Neural cell (in vitro differentiated cells): ENCODE data around the gene CNTNAP2. TPM values are rescaled to one million over a fixed set of nuclear protein-coding genes. Genes with fewer than 3 reads are reported as not detected.

Experiments
- H2AFZ ChIP-seq: fragments of 200-600, 300-800 bp; sonication (generic), shearing (Covaris generic); 2 replicates; pipeline ENCODE4 v1.6.0; 2014; ENCODE audit warnings: low read depth, mild to moderate bottlenecking, antibody characterized with exemption, low read length, moderate library complexity
- H3F3A ChIP-seq: fragments of 200-600 bp; shearing (Covaris generic); 2 replicates; pipeline ENCODE4 v1.6.1; 2016; ENCODE audit warnings: mild to moderate bottlenecking, moderate library complexity, mixed read lengths, antibody characterized with exemption, low read length; ENCODE audit not compliant: insufficient read depth, poor library complexity, severe bottlenecking
- H3K27ac ChIP-seq: fragments of 200-600, 300-800 bp; sonication (generic), shearing (Covaris generic); 2 replicates; pipeline ENCODE4 v1.5.1; 2014; ENCODE audit warnings: mild to moderate bottlenecking, low read length, moderate library complexity
- H3K27me3 ChIP-seq: fragments of 300-800, 200-600 bp; sonication (generic), shearing (Covaris generic); 2 replicates; pipeline ENCODE4 v1.6.0; 2014; ENCODE audit warnings: mild to moderate bottlenecking, low read depth, low read length, moderate library complexity; ENCODE audit not compliant: insufficient read depth
- H3K36me3 ChIP-seq: fragments of 300-800, 200-600 bp; sonication (generic), shearing (Covaris generic); 2 replicates; pipeline ENCODE4 v1.5.1; 2014; ENCODE audit warnings: mild to moderate bottlenecking, antibody characterized with exemption, low read length, moderate library complexity; ENCODE audit not compliant: insufficient read depth
- H3K4me2 ChIP-seq: fragments of 300-800, 200-600 bp; sonication (generic), shearing (Covaris generic); 2 replicates; pipeline ENCODE4 v1.6.0; 2014; ENCODE audit warnings: mild to moderate bottlenecking, low read length
- H3K4me3 ChIP-seq: fragments of 300-800, 200-600 bp; sonication (generic), shearing (Covaris generic); 2 replicates; pipeline ENCODE4 v1.5.1; 2014; ENCODE audit warnings: mild to moderate bottlenecking, low read length, moderate library complexity
- H3K79me2 ChIP-seq: fragments of 200-600 bp; shearing (Covaris generic); replicated peaks from 2 replicates; pipeline ENCODE4 v1.6.0; 2014; ENCODE audit warnings: mild to moderate bottlenecking, low read length, moderate library complexity; ENCODE audit not compliant: insufficient read depth
- H3K9ac ChIP-seq: fragments of 300-800, 200-600 bp; sonication (generic), shearing (Covaris generic); 2 replicates; pipeline ENCODE4 v1.6.1; 2016; ENCODE audit warnings: mild to moderate bottlenecking, low read length, mixed read lengths
- H3K9me2 ChIP-seq: fragments of 200-600 bp; shearing (Covaris generic); 2 replicates; pipeline ENCODE4 v1.6.1; 2016; ENCODE audit warnings: mild to moderate bottlenecking, low read length, mixed read lengths; ENCODE audit not compliant: insufficient read depth
- H3K9me3 ChIP-seq: fragments of 200-600, 300-800 bp; sonication (generic), shearing (Covaris generic); 2 replicates; pipeline ENCODE4 v1.6.1; 2016; ENCODE audit warnings: mild to moderate bottlenecking, mixed run types, low read length, moderate library complexity, mixed read lengths
- H4K20me1 ChIP-seq: fragments of 200-600 bp; shearing (Covaris generic); 2 replicates; pipeline ENCODE4 v1.6.1; 2016; ENCODE audit warnings: mild to moderate bottlenecking, mixed run types; ENCODE audit not compliant: insufficient read depth
- EP300 ChIP-seq: fragments of 450-650 bp; conservative IDR thresholded peaks from 2 replicates; pipeline ENCODE4 v1.6.1; 2014; ENCODE audit warnings: antibody characterized with exemption, mild to moderate bottlenecking, moderate library complexity; ENCODE audit not compliant: poor library complexity, severe bottlenecking
- EZH2 ChIP-seq: fragments of 200-600, 300-800 bp; shearing (Covaris generic), sonication (generic); IDR thresholded peaks from 2 replicates; pipeline ENCODE4 v1.6.1; 2014; ENCODE audit warnings: antibody characterized with exemption, low read length, borderline replicate concordance, mild to moderate bottlenecking; ENCODE audit not compliant: insufficient read depth, poor library complexity, severe bottlenecking
- MXI1 ChIP-seq: fragments of 450-650 bp; conservative IDR thresholded peaks from 2 replicates; pipeline ENCODE4 v1.6.1; 2014; ENCODE audit warnings: antibody characterized with exemption, mild to moderate bottlenecking; ENCODE audit not compliant: poor library complexity, severe bottlenecking
- POLR2AphosphoS5 ChIP-seq: IDR thresholded peaks from 2 replicates; pipeline ENCODE4 v1.6.1; 2012
- RAD21 ChIP-seq: fragments of 450-650 bp; conservative IDR thresholded peaks from 2 replicates; pipeline ENCODE4 v1.6.1; 2014; ENCODE audit warnings: antibody characterized with exemption, mild to moderate bottlenecking, moderate library complexity
- REST ChIP-seq: IDR thresholded peaks from 2 replicates; pipeline ENCODE4 v1.6.1; 2012; ENCODE audit warnings: borderline replicate concordance
- SMC3 ChIP-seq: fragments of 450-650 bp; conservative IDR thresholded peaks from 2 replicates; pipeline ENCODE4 v1.6.1; 2014; ENCODE audit warnings: antibody characterized with exemption, mild to moderate bottlenecking, moderate library complexity; ENCODE audit not compliant: poor library complexity
- TAF1 ChIP-seq: IDR thresholded peaks from 2 replicates; pipeline ENCODE4 v1.6.1; 2012; ENCODE audit warnings: low read depth
- polyA plus RNA-seq: library from polyadenylated mRNA; depleted of rRNA; stranded (reverse); fragments of >200 nt; gene quantifications from 2 replicates; pipeline ENCODE4 v1.2.3, GENCODE V29; 2014
- TF ChIP-seq, protein P1 (sequence below): fragments of 450-650 bp; IDR thresholded peaks from 2 replicates; pipeline ENCODE4 v1.5.1; 2014; ENCODE audit warnings: antibody characterized with exemption, mild to moderate bottlenecking, moderate library complexity; ENCODE audit not compliant: poor library complexity, severe bottlenecking

CNTNAP2 gene
- polyA plus RNA-seq, 1 donor from 2014 or later, result 276 TPM

GRCh38 chr7:146206270-146206669 lies 89.7 kb downstream of the CNTNAP2 start:
- Histone ChIP-seq H2AFZ (no peak overlapping the region), H3K4me3 (no peak overlapping the region), H3K9ac (no peak overlapping the region), H3K27ac (no peak overlapping the region), H3K9me3 (no peaks in the 10 kb centered on the region), H3K79me2 (no peaks in the 10 kb centered on the region), H3K9me2 (no peaks in the 10 kb centered on the region), H3F3A (no peaks in the 10 kb centered on the region), H3K36me3 (no peaks in the 10 kb centered on the region), H3K4me2 (no peak overlapping the region), H3K27me3 (no peaks in the 10 kb centered on the region), H4K20me1 (no peaks in the 10 kb centered on the region)
- TF ChIP-seq, protein P1, sequence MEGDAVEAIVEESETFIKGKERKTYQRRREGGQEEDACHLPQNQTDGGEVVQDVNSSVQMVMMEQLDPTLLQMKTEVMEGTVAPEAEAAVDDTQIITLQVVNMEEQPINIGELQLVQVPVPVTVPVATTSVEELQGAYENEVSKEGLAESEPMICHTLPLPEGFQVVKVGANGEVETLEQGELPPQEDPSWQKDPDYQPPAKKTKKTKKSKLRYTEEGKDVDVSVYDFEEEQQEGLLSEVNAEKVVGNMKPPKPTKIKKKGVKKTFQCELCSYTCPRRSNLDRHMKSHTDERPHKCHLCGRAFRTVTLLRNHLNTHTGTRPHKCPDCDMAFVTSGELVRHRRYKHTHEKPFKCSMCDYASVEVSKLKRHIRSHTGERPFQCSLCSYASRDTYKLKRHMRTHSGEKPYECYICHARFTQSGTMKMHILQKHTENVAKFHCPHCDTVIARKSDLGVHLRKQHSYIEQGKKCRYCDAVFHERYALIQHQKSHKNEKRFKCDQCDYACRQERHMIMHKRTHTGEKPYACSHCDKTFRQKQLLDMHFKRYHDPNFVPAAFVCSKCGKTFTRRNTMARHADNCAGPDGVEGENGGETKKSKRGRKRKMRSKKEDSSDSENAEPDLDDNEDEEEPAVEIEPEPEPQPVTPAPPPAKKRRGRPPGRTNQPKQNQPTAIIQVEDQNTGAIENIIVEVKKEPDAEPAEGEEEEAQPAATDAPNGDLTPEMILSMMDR, result no peak

GRCh38 chr7:146208492-146208891 lies 91.9 kb downstream of the CNTNAP2 start:
- Histone ChIP-seq H3K27ac (no peak overlapping the region), H3K79me2 (no peaks in the 10 kb centered on the region), H3K27me3 (no peaks in the 10 kb centered on the region), H2AFZ (no peak overlapping the region), H3K4me2 (no peak overlapping the region), H3K4me3 (no peak overlapping the region), H3K9me3 (no peaks in the 10 kb centered on the region), H3K9me2 (no peaks in the 10 kb centered on the region), H3F3A (no peaks in the 10 kb centered on the region), H3K36me3 (no peaks in the 10 kb centered on the region), H4K20me1 (no peaks in the 10 kb centered on the region), H3K9ac (no peak overlapping the region)
- no peak for TF ChIP-seq EZH2
- no peak for TF ChIP-seq RAD21
- no peak for TF ChIP-seq POLR2AphosphoS5
- no peak for TF ChIP-seq TAF1
- TF ChIP-seq SMC3, result no peak
- no peak for TF ChIP-seq EP300
- no peak for TF ChIP-seq MXI1
- no peak for TF ChIP-seq REST
- TF ChIP-seq, protein P1, result no peak
